GM19438 (cell line): ENCODE measurements around the gene ZFR.
"Not testable (repeated sequence)": the region's sequence is repeated elsewhere in the genome, so short reads cannot be mapped to it uniquely, and the experiment has no call there.

Source experiments
- ATAC-seq: cut with Tn5 transposase; IDR thresholded peaks from one replicate; pipeline ENCODE4 v1.9.1; 2021; ENCODE audit warnings: low read depth; ENCODE audit not compliant: unreplicated experiment

Gene ZFR

DNA sequence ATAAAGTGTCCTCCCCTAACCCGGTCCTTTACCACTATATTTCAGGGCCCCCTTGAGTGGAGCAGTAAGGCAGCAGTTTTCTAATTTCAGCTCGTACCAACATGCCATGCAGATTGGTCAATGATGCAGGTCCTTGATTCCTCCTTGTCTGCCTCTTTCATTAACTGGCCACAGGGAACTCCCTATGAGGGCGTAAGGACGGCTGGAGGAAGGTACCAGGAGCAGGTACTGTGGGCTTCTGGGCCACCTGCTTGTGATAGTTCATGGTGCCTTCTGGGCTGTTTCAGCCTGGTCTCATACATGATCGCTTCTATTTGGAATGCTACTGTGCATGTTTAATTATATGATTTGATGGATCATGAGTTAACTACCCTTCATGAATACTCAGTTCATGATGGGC, 9.4 kb upstream of the ZFR start:
- no peak for ATAC-seq

DNA sequence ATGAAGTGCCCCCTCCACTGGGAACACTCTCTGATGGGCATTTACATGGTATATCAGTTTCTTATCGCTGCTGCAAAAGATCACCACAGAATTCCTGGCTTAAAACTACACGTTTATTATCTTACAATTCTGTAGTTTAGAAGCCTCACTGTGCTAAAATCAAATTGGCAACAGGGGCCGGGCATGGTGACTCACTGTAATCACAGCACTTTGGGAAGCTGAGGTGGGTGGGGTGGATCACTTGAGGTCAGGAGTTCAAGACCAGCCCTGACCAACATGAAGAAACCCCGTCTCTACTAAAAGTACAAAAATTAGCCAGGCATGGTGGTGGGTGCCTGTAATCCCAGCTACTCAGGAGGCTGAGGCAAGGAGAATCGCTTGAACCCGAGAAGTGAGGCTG, 7.8 kb upstream of the ZFR start:
- not testable (repeated sequence) for ATAC-seq

DNA sequence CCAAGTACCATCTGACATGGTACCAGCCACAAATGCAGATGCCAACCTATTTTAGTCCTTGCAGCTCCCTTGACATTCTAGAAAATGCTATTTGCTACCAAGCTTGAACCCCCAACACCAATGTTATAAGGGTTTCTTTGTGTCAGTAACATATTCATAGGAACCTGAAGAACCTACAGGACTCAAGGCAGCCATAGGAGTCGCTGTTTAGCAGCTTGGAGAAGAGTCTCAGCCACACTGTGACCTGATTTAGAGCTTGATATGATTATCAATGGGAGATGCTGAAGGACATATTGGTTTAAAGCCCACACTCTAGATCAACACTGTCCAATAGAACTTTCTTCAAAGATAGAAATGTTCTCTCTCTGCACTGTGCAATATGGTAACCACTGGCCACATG, 6.4 kb upstream of the ZFR start:
- no peak for ATAC-seq

DNA sequence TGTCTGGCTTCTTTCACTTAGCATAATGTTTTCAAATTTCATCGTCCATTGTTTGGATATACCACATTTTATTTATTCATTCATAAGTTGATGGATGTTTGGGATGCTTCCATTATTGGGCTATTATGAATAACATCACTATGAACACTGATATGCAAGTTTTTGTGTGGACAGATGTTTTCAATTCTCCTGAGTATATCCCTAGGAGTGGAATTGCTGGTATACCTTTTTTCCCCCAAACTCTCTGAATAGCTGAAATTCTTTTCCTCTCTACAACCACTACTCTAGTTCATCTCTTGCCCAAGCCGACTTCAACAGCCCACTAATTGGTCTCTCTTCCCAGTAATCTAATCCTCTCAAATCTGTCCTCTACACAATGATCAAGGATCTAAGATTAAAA, 4.7 kb upstream of the ZFR start:
- no peak for ATAC-seq

DNA sequence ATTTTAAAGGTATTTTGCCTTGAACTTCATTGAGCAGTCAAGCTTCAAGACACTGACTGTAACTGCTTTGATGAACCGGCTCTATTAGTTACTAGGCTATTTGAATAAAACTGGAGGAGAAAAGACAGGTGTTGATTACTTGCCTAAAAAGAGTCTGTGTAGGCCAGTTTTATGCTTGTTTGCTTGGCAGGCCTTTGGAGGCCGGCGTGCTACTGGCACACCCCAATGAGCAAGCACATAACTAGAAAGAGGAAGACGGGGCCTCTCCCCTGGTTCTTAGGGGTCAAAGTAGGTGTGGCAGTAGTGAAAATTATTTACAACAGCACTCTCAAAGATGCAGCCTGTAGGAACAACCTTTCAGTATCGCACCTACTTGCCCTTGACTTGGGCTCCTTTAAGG, 2.1 kb upstream of the ZFR start:
- ATAC-seq, result no peak

DNA sequence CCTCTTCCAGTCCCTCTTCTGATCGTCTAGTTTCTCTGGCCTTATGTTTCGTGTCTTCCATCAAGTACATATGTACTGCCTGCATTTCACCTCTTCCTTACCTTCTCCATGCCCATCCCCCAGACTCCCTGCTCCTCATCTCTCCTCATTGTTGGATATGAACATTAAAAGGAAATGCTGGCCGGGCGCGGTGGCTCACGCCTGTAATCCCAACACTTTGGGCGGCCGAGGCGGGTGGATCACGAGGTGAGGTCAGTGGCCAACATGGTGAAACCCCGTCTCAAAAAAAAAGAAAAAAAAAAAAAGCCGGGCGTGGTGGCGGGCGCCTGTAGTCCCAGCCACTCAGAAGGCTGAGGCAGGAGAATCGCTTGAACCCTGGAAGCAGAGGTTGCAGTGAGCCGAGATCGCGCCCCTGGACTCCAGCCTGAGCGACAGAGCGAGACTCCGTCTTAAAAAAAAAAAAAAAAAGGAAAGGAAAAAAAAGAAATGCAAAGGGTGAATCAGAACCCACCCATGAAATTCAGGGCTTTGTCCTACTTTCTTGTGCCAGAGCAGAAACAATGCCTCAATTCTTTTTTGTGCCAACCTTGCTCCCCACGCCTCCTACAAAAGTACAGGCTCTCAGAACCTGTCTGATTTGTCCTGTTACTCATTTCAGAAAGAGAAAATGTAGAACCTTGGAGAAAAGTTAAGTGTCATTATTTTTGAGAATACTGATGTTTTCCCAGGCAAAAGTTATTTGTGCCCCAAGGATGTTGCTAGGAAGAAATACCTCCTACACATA, 1.5 kb upstream of the ZFR start:
- ATAC-seq, result no peak

DNA sequence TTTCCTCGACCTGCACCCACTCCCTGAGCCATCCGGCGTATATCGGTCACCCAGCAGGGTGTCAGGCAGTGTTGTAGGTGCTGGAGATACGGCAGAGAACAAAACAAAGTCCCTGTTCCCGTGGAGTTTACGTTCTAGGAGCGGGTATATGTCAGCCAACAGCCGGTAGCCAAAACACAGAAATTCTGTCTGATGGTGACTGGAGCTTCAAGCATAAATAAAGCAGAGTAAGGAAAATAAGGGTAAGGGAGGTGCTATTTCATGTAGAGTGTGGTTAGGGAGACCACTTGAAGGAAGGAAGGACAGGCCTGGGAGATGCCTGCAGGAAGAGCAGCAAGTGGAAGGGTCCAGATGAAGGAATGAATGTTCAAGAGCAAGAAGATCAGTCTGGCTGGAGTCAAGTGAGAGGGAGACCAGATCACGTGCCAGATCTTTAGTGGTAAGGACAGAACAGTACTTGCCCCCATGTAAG, 783 bp upstream of the ZFR start:
- ATAC-seq, result no peak

DNA sequence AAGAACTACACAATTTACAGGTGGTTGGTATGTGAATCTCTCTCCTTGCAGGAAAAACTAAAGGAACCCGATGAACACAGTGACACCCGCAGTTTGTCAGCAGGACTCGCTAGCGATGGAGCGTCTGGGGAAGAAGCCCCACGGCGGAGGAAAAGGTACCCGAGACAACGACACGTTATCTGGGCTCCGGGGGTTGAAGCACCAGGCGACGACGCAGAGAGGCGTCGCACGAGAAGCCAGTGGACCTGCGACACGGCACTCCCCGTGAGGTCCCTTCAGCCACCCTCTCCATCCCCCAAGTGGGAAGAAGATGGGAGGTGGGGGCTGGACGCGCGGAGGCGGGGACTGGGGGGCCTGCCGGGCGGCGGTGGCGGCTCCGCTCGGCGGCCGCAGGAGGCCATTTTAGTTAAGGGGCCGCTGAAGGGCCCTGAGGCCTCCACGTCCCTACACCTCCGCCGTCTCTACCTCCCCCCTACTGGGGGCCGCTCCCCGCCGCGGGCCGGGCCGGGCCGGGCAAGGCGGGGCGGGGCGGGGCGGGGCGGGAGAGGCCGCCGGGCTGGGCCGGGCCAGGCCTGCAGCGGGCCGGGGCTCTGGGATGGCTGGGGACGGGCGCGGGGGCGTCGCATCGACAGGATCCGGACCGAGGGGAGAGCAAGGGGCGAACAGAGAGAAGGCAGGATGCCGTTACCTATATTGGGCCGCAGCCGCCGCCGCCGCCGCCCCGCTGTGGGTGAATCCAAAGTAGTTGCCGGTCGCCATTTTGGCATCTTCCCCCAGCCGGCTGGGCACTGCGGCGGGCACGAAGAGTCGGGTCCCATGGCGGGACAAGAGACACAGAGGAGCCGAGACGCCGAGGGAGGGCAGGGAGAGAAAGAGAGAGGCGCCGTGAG, 754 bp downstream of the ZFR start:
- peak; percentile 35 for ATAC-seq

DNA sequence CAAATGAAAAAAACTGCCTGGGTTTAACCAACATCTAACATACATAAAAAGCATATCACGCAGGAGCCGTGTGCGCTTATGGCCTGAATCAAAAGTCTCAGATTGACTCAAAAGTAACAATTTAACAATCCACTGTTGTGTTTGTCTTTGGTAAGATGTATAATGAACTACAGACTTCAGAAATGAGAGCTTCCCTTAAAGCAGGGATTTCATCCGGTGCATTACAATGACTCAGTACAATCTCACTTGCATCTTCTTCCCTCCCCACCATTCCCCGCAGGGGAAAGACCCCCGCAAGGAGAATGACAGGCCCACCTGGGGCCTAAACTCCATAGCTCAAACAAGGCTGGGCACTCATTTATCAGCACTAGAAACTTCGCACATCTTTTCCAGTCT, 1.4 kb downstream of the ZFR start:
- ATAC-seq, result peak; percentile 10

DNA sequence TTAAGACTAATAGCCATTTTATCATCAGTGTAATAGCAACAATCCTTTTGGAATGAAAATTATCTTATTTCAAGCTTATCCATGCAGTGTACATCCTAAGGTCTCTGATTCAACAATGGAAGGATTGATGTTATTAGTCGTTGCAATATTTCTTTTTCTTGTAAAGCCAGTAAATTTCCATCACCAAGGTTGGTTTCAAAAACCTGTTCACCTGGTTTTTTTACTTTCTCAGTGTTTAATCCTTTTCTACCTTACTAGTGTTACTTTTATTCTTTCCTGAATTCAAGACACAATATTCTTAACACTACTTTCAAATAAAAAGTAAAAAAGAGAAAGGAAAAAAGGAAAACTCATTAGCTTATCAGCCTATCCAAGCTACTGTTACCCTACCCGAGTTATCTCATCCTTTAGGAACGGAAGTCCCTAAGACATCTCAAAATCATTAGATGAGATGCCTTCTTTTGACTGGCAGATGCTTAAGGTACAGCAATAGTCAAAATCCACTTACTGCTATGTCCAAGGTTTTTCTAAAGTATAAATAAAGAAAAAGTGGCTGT, 5.4 kb downstream of the ZFR start:
- no peak for ATAC-seq

DNA sequence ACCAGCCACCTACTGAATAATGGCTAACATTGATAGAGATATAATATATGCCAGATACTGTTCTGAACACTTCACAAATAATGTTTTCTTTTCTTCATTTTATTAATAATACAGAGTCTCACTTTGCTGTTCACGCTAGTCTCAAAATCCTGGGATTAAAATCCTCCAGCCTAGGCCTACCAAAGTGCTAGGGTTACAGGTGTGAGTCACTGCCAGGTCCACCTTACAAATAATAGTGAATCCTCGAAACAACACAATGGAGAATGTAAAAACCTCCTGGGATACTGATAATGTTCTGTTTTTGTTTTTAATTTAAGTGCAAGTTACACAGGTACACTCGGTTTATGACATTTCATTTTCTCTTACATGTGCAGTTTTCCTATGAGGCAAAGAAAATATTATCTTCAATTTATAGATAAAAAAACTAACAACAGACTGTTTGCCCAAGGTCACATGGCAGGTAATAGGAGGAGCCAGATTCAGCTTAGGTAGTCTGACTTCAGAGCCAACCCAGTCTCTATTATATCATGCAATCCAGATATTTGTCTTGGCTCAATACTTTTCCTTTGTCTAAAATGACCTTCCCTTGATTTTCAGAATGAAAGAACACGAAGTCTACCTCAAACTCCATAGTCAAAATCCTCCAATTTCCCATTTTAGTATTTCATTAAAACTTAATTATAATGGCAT, 7.8 kb downstream of the ZFR start:
- no peak for ATAC-seq

DNA sequence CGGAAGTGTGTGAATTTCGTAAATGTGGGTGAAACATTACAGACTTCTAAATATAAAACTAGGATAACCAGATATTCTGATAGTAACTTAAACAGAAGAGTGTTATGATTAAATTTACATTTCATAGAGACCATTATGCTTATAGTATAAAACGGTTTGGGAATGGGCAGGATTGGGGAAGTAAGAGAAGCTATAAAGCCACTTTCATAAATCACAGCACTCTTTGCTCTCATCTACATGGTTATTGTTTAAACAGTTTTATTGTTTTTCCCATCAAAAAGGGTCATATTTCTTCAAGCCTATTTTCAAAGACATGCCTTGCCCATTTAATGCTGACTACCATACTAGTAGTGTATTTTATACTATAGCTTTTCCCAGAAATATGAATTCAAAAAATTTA, 9.2 kb downstream of the ZFR start:
- no peak for ATAC-seq

DNA sequence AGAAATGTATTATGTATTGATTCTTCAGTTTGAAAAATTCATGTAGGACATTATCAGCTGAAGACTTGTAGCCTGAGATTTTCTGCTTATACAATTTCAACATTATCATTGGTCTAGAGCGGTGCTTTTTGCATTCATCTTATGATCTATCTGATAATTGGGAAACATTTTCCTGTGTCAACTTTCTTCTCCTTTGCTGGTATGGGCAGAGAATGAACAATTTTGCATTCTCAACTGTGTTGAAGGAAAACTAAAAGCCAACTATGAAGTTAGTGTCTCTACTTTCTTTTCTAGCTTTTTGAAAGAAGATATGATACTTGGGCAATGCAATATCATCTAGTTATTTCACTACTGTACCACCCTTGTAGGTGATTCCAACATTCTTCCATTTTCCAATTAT, 10.3 kb downstream of the ZFR start:
- no peak for ATAC-seq

DNA sequence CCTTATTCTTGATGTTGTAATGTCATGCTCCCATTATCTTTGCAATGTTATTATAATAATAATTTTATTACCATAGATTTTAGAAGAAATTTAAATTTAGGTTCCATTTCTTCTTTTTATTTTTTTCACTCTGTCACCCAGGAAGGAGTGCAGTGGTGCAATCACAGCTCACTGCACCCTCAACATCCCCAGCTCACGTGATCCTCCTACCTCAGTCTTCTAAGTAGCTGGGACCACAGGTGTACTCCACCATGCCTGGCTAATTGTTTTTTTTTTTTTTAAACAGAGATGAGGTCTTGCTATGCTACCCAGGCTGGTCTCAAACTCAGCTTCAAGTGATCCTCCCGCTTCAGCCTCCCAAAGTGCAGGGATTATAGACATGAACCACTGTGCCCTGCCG, 11.9 kb downstream of the ZFR start:
- no peak for ATAC-seq

DNA sequence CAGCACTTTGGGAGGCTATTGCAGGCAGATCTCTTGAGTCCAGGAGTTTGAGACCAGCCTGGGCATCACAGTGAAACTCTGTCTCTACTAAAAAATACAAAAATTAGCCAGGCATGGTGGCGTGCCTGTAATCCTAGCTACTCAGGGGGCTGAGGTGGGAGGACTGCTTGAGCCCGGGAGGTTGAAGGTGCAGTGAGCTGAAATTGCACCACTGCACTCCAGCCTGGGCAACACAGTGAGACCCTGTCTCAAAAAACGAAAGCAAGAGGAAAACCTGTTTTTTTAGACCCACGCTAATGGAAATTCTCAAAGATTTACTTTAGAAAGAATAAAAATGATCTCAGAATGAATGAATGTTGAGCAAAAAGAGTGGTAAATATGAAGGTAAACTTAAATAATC, 13.7 kb downstream of the ZFR start:
- not testable (repeated sequence) for ATAC-seq

DNA sequence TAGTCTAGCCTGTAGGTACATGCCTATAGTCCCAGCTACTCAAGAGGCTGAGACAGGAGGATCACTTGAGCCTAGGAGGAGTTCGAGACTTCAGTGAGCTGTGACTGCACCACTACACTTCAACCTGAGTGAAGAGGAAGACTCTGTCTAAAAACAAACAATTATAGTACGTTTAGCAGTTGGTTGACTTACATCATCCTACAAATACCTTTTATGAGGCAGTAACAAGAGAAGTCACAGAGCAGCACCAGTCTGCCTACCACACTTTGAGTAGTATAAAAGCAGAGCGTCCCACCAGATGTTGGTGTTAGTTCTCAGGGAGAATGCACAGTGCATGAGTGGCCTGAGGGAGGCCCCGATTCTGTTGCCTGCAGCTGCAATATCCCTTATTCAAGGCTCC, 16.1 kb downstream of the ZFR start:
- ATAC-seq, result no peak

DNA sequence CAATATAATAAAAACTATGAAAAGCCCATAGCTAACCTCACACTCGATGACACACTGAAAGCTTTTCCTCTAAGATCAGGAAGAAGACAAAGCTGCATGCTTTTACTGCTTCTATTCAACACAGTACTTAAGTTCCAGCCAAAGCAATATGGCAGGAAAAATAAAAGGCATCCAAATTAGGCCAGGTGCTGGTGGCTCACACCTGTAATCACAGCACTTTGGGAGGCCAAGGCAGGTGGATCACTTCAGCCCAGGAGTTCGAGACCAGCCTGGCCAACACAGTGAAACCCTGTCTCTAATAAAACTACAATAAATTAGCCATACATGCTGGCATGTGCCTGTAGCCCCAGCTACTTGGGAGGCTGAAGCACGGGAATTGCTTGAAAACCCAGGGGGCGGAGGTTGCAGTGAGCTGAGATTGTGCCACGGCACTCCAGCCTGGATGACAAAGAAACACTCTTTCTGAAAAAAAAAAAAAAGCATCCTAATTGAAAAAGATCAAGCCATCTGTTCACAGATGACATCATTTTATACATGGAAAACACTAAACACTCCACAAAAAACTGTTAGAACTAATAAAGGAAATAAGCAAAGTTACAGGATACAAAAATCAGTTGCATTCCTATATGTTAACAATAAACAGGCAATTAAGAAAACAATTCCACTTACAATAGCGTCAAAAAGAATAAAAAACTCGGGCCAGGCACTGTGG, 17.9 kb downstream of the ZFR start:
- no peak for ATAC-seq

DNA sequence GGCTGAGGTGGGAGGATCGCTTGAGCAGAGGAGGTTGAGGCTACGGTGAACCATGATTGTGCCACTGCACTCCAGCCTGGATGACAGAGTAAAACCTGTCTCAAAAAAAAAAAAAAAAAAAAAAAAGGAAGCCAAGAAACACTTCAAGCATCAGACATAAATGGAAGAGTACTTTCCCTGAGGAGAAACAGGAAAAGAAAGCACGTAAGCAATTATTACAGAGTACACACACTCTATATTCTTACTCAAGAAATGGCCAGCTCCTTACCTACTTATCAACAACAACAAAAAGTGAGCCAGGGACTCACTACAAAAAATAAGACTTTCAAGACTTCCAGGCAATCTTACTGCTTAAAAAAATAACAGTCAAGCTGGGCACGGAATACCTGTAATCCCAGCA, 21.8 kb downstream of the ZFR start:
- ATAC-seq, result no peak

DNA sequence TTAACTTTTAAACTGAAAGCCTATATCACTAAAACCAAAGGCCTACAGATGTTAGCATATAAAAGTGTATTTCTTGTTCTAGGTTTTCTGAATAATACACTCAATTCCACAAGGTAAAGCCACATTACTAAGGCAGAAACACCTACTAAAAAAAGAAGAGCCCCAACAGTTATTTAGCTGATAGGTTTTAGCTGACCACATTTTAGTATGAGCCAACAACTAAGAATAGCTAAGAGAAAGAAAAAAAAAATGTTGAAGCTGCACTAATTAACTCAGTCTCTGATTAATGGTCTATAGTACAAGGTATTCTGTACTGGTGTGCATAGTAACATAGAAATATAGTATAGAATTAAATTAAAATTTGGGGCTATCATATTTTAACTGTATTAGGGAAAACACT, 23.5 kb downstream of the ZFR start:
- no peak for ATAC-seq

DNA sequence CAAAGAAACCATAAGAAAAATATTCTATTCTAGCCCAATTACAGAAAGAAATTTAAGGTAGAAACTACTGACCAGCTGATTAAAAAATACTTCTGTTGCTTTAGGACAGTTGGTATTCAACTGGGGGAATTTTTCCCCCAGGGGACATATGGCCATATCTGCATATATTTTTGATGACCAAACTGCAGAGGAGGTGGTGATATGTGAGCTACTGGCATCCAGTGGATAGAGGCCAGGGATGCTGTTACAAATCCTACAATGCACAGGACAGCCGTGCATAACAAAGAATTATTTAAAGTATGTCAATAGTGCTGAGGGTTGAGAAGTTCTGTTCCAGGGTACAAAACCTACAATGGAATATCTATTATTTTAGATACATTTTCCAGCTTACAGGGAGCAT, 24.0 kb downstream of the ZFR start:
- ATAC-seq, result no peak
